Spleen (tissue), 7 donors: ENCODE measurements around the gene GNG13.
"Not testable (repeated sequence)": the region's sequence is repeated elsewhere in the genome, so short reads cannot be mapped to it uniquely, and the experiment has no call there.

Experiments
- POLR2A ChIP-seq, 3 donors: fragments of 450-650 bp; IDR thresholded peaks; one replicate each; pipeline ENCODE4 v1.5.1; 2017; ENCODE audit warnings: antibody characterized with exemption in 3 of 3, mild to moderate bottlenecking in 1 of 3
- POLR2AphosphoS5 ChIP-seq, 3 donors: sonication (generic); formaldehyde crosslinking; IDR thresholded peaks; one replicate each; pipeline ENCODE4 v1.5.1; 2017; ENCODE audit warnings: antibody characterized with exemption in 3 of 3
- TF ChIP-seq, protein P1 (sequence below), 11 experiments: fragments of 200-600 bp in 7 of 11; fragments of 450-650 bp in 4 of 11; sonication (generic) in 4 of 11; IDR thresholded peaks in 8 of 11; conservative IDR thresholded peaks in 3 of 11; 1 replicate in 7 of 11; 2 replicates in 4 of 11; pipeline versions ENCODE4 v1.4.0 to v1.8.0; 2016 to 2021; ENCODE audit warnings: antibody characterized with exemption in 11 of 11, inconsistent platforms in 4 of 11, mild to moderate bottlenecking in 1 of 11
- donor health status: DM: no; HTN: no; CAD: no; lungs with moderate emphysema.
- donor health status: DM: no; HTN: no; CAD: no.
- donor health status: DM: no; HTN: no; CAD: no.

DNA sequence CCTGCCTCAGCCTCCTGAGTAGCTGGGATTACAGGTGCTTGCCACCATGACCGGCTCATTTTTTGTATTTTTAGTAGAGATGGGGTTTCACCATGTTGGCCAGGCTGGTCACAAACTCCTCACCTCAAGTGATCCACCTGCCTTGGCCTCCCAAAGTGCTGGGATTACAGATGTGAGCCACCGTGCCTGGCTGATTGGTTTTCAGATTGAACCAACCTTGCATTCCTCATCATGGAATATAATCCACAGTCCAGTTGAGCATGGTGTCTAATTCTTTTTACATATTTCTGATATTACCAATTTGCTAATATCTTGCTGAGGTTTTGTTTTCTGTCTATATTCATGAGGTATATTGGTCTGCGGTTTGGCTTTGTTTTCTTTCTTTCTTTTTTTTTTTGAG, 36.3 kb upstream of the GNG13 start:
- TF ChIP-seq, protein P1, sequence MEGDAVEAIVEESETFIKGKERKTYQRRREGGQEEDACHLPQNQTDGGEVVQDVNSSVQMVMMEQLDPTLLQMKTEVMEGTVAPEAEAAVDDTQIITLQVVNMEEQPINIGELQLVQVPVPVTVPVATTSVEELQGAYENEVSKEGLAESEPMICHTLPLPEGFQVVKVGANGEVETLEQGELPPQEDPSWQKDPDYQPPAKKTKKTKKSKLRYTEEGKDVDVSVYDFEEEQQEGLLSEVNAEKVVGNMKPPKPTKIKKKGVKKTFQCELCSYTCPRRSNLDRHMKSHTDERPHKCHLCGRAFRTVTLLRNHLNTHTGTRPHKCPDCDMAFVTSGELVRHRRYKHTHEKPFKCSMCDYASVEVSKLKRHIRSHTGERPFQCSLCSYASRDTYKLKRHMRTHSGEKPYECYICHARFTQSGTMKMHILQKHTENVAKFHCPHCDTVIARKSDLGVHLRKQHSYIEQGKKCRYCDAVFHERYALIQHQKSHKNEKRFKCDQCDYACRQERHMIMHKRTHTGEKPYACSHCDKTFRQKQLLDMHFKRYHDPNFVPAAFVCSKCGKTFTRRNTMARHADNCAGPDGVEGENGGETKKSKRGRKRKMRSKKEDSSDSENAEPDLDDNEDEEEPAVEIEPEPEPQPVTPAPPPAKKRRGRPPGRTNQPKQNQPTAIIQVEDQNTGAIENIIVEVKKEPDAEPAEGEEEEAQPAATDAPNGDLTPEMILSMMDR (IDR thresholded peaks at IDR 0.05 in 8 of 11, conservative IDR thresholded peaks at IDR 0.05 in 3 of 11) = not testable (repeated sequence)
- not testable (repeated sequence) for TF ChIP-seq POLR2A, POLR2AphosphoS5 (IDR thresholded peaks at IDR 0.05)
